HG02763 (cell line): ENCODE measurements around the gene KCMF1.

Experiments used
- ATAC-seq: cut with Tn5 transposase; IDR thresholded peaks from one replicate; pipeline ENCODE4 v1.9.1; 2021; ENCODE audit warnings: mild to moderate bottlenecking, moderate library complexity; ENCODE audit not compliant: unreplicated experiment

The KCMF1 gene

GRCh38 chr2:85019121-85019520 lies 48.2 kb downstream of the KCMF1 start:
- ATAC-seq = no peak

GRCh38 chr2:85022232-85022631 lies 51.3 kb downstream of the KCMF1 start:
- ATAC-seq = no peak

- no peak for ATAC-seq
Observed at GRCh38 chr2:85024372-85025047, 53.5 kb downstream of the KCMF1 start.

- no peak for ATAC-seq
Observed at GRCh38 chr2:85032621-85033020, 61.7 kb downstream of the KCMF1 start.

GRCh38 chr2:85033388-85033787 lies 62.4 kb downstream of the KCMF1 start:
- ATAC-seq = no peak

- no peak for ATAC-seq
Observed at GRCh38 chr2:85034158-85034557, 63.2 kb downstream of the KCMF1 start.

- ATAC-seq = no peak
Observed at GRCh38 chr2:85037622-85038021, 66.7 kb downstream of the KCMF1 start.

- no peak for ATAC-seq
Observed at GRCh38 chr2:85042330-85042729, 71.4 kb downstream of the KCMF1 start.

GRCh38 chr2:85048534-85048933 lies 77.6 kb downstream of the KCMF1 start:
- no peak for ATAC-seq

- ATAC-seq = no peak
Observed at GRCh38 chr2:85049236-85049635, 78.3 kb downstream of the KCMF1 start.

GRCh38 chr2:85053802-85054201 lies 82.8 kb downstream of the KCMF1 start:
- no peak for ATAC-seq

- ATAC-seq = no peak
Observed at GRCh38 chr2:85057226-85057962, 86.4 kb downstream of the KCMF1 start.

GRCh38 chr2:85061896-85062295 lies 90.9 kb downstream of the KCMF1 start:
- ATAC-seq = no peak

GRCh38 chr2:85062565-85062964 lies 91.6 kb downstream of the KCMF1 start:
- ATAC-seq = no peak

GRCh38 chr2:85063981-85064599 lies 93.1 kb downstream of the KCMF1 start:
- no peak for ATAC-seq

GRCh38 chr2:85064927-85065577 lies 94.1 kb downstream of the KCMF1 start:
- no peak for ATAC-seq

GRCh38 chr2:85066006-85066740 lies 95.2 kb downstream of the KCMF1 start:
- ATAC-seq = no peak

- no peak for ATAC-seq
Observed at GRCh38 chr2:85066874-85067351, 96.0 kb downstream of the KCMF1 start.

GRCh38 chr2:85071096-85071495 lies 100.1 kb downstream of the KCMF1 start:
- no peak for ATAC-seq

- ATAC-seq = no peak
Observed at GRCh38 chr2:85073033-85073432, 102.1 kb downstream of the KCMF1 start.
